ENCODE results near the gene NTRK3. TPM values are rescaled to one million over a fixed set of nuclear protein-coding genes. Genes with fewer than 3 reads are reported as not detected.
"Not testable (repeated sequence)": the region's sequence is repeated elsewhere in the genome, so short reads cannot be mapped to it uniquely, and the experiment has no call there.

The NTRK3 gene
- total RNA-seq, 1 experiment from 2014 or later, result not detected

- not testable (repeated sequence) for DNase-seq (ENCODE audit: low read depth)
These were observed 184.4 kb downstream of the NTRK3 start for GRCh38 chr15:88072133-88072532.

GRCh38 chr15:88071141-88071540 lies 185.4 kb downstream of the NTRK3 start:
- in situ Hi-C loops (cut with HindIII; ENCODE audit: low pct_unique_long_range_greater_than_20kb, low sequenced_read_pairs), result no loop called here
- no peak for DNase-seq (ENCODE audit: low read depth)

More at GRCh38 chr15:88072133-88072532, 184.4 kb downstream of the NTRK3 start:
- in situ Hi-C loops (cut with HindIII; ENCODE audit: low pct_unique_long_range_greater_than_20kb, low sequenced_read_pairs), result not testable (repeated sequence)

GRCh38 chr15:88069561-88069960 lies 187.0 kb downstream of the NTRK3 start:
- DNase-seq (ENCODE audit: low read depth), result no peak
- in situ Hi-C loops (cut with HindIII; ENCODE audit: low pct_unique_long_range_greater_than_20kb, low sequenced_read_pairs), result no loop called here

GRCh38 chr15:88067331-88067685 lies 189.2 kb downstream of the NTRK3 start:
- no peak for DNase-seq (ENCODE audit: low read depth)
- in situ Hi-C loops (cut with HindIII; ENCODE audit: low pct_unique_long_range_greater_than_20kb, low sequenced_read_pairs), result no loop called here

GRCh38 chr15:88066636-88067330 lies 189.8 kb downstream of the NTRK3 start:
- DNase-seq (ENCODE audit: low read depth), result no peak
- in situ Hi-C loops (cut with HindIII; ENCODE audit: low pct_unique_long_range_greater_than_20kb, low sequenced_read_pairs), result no loop called here

GRCh38 chr15:88061452-88061851 lies 195.1 kb downstream of the NTRK3 start:
- in situ Hi-C loops (cut with HindIII; ENCODE audit: low pct_unique_long_range_greater_than_20kb, low sequenced_read_pairs), result no loop called here
- no peak for DNase-seq (ENCODE audit: low read depth)

GRCh38 chr15:88060383-88060782 lies 196.2 kb downstream of the NTRK3 start:
- DNase-seq (ENCODE audit: low read depth), result no peak
- in situ Hi-C loops (cut with HindIII; ENCODE audit: low pct_unique_long_range_greater_than_20kb, low sequenced_read_pairs), result no loop called here

GRCh38 chr15:88057836-88058235 lies 198.7 kb downstream of the NTRK3 start:
- no peak for DNase-seq (ENCODE audit: low read depth)
- in situ Hi-C loops (cut with HindIII; ENCODE audit: low pct_unique_long_range_greater_than_20kb, low sequenced_read_pairs), result no loop called here

GRCh38 chr15:88049506-88049905 lies 207.0 kb downstream of the NTRK3 start:
- in situ Hi-C loops (cut with HindIII; ENCODE audit: low pct_unique_long_range_greater_than_20kb, low sequenced_read_pairs), result no loop called here
- DNase-seq (ENCODE audit: low read depth), result no peak

- in situ Hi-C loops (cut with HindIII; ENCODE audit: low pct_unique_long_range_greater_than_20kb, low sequenced_read_pairs), result no loop called here
- DNase-seq (ENCODE audit: low read depth), result no peak
These were observed 207.8 kb downstream of the NTRK3 start for GRCh38 chr15:88048755-88049154.

- DNase-seq (ENCODE audit: low read depth), result no peak
- in situ Hi-C loops (cut with HindIII; ENCODE audit: low pct_unique_long_range_greater_than_20kb, low sequenced_read_pairs), result no loop called here
These were observed 208.3 kb downstream of the NTRK3 start for GRCh38 chr15:88048237-88048636.

GRCh38 chr15:88046576-88047129 lies 209.9 kb downstream of the NTRK3 start:
- in situ Hi-C loops (cut with HindIII; ENCODE audit: low pct_unique_long_range_greater_than_20kb, low sequenced_read_pairs), result no loop called here

GRCh38 chr15:88043396-88043795 lies 213.1 kb downstream of the NTRK3 start:
- no peak for DNase-seq (ENCODE audit: low read depth)
- in situ Hi-C loops (cut with HindIII; ENCODE audit: low pct_unique_long_range_greater_than_20kb, low sequenced_read_pairs), result no loop called here

More at GRCh38 chr15:88046576-88047129, 209.9 kb downstream of the NTRK3 start:
- DNase-seq (ENCODE audit: low read depth), result no peak

GRCh38 chr15:88042047-88042446 lies 214.5 kb downstream of the NTRK3 start:
- DNase-seq (ENCODE audit: low read depth), result no peak
- in situ Hi-C loops (cut with HindIII; ENCODE audit: low pct_unique_long_range_greater_than_20kb, low sequenced_read_pairs), result no loop called here

- no peak for DNase-seq (ENCODE audit: low read depth)
- in situ Hi-C loops (cut with HindIII; ENCODE audit: low pct_unique_long_range_greater_than_20kb, low sequenced_read_pairs), result no loop called here
These were observed 216.0 kb downstream of the NTRK3 start for GRCh38 chr15:88040516-88040915.

GRCh38 chr15:88038261-88038660 lies 218.3 kb downstream of the NTRK3 start:
- DNase-seq (ENCODE audit: low read depth), result no peak
- in situ Hi-C loops (cut with HindIII; ENCODE audit: low pct_unique_long_range_greater_than_20kb, low sequenced_read_pairs), result no loop called here

GRCh38 chr15:88036154-88036839 lies 220.2 kb downstream of the NTRK3 start:
- DNase-seq (ENCODE audit: low read depth), result no peak
- in situ Hi-C loops (cut with HindIII; ENCODE audit: low pct_unique_long_range_greater_than_20kb, low sequenced_read_pairs), result no loop called here

GRCh38 chr15:88035381-88035780 lies 221.2 kb downstream of the NTRK3 start:
- in situ Hi-C loops (cut with HindIII; ENCODE audit: low pct_unique_long_range_greater_than_20kb, low sequenced_read_pairs), result no loop called here
- DNase-seq (ENCODE audit: low read depth), result no peak

GRCh38 chr15:88033421-88033820 lies 223.1 kb downstream of the NTRK3 start:
- DNase-seq (ENCODE audit: low read depth), result not testable (repeated sequence)

More at GRCh38 chr15:88033421-88033820, 223.1 kb downstream of the NTRK3 start:
- in situ Hi-C loops (cut with HindIII; ENCODE audit: low pct_unique_long_range_greater_than_20kb, low sequenced_read_pairs), result not testable (repeated sequence)

All from Caki2 (cell line).